GM12891 (cell line): Measurements from ENCODE around the gene SCUBE1.

Source experiments
- POLR2AphosphoS5 ChIP-seq: IDR thresholded peaks from 2 replicates; pipeline ENCODE4 v1.6.1; 2011; ENCODE audit warnings: low read depth, low read length, control low read depth
- TAF1 ChIP-seq: IDR thresholded peaks from 2 replicates; pipeline ENCODE4 v1.6.1; 2011; ENCODE audit warnings: low read depth, low read length, control low read depth

DNA sequence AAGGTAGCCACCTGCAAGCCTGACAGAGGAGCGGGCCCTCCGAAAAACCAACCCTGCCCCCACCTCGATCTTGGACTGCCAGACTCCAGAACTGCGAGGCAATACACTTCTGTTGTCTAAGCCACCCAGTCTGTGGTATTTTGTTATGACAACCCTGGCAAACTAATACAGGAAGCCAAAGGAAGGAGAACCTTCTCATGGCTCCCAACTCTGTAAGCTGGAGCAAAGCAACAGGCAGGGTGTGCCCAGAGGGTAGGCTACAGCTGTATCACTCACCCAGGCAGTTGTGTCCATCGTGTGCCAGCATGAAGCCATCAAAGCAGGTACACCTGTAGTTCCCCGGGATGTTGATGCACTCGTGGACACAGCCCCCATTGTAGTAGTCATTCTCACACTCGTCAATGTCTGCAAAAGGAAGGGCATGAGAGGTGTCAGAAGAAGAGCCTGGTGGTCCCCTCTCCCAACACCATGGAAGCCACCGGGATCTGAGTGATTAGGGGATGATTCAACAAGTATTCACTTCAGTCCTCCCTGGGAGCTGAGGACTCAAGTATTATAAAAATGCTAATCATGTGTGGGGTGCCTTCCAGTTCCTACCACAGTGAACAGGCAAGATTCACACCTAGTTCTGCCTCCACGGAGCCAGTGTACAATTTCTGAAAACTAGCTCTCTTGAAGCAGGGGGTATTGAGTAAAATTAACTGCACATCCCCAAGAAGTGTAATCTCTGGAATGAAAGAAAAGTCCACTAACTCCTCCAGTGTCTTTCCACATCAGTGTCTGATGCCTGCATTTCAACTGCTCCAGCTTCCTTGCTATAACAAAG is 23.3 kb downstream of the SCUBE1 start:
- TF ChIP-seq POLR2AphosphoS5 (no peak), TAF1 (no peak)
